HG03432 (cell line): ENCODE data around the gene TAGLN.
"Not testable (repeated sequence)": the region's sequence is repeated elsewhere in the genome, so short reads cannot be mapped to it uniquely, and the experiment has no call there.

Experiments used
- ATAC-seq: cut with Tn5 transposase; IDR thresholded peaks from one replicate; pipeline ENCODE4 v1.9.1; 2021; ENCODE audit warnings: mild to moderate bottlenecking, moderate library complexity; ENCODE audit not compliant: unreplicated experiment

The TAGLN gene

GRCh38 chr11:117180661-117181585, 18.2 kb upstream of the TAGLN start:
- ATAC-seq: peak; percentile 37

- ATAC-seq: no peak
These were observed 17.3 kb upstream of the TAGLN start for GRCh38 chr11:117181586-117182550.

- ATAC-seq: no peak
These were observed 16.6 kb upstream of the TAGLN start for GRCh38 chr11:117182551-117182935.

- ATAC-seq: not testable (repeated sequence)
These were observed 16.0 kb upstream of the TAGLN start for GRCh38 chr11:117183178-117183577.

- ATAC-seq: no peak
These were observed 15.3 kb upstream of the TAGLN start for GRCh38 chr11:117183724-117184349.

- no peak for ATAC-seq
These were observed 13.3 kb upstream of the TAGLN start for GRCh38 chr11:117185736-117186430.

- ATAC-seq: no peak
These were observed 12.8 kb upstream of the TAGLN start for GRCh38 chr11:117186431-117186761.

- no peak for ATAC-seq
These were observed 12.2 kb upstream of the TAGLN start for GRCh38 chr11:117187007-117187406.

GRCh38 chr11:117187428-117187798, 11.8 kb upstream of the TAGLN start:
- no peak for ATAC-seq

GRCh38 chr11:117187799-117188481, 11.2 kb upstream of the TAGLN start:
- no peak for ATAC-seq

GRCh38 chr11:117188620-117189081, 10.5 kb upstream of the TAGLN start:
- ATAC-seq: no peak

GRCh38 chr11:117189191-117189940, 9.8 kb upstream of the TAGLN start:
- ATAC-seq: no peak

GRCh38 chr11:117189941-117190544, 9.1 kb upstream of the TAGLN start:
- no peak for ATAC-seq

- ATAC-seq: no peak
These were observed 7.3 kb upstream of the TAGLN start for GRCh38 chr11:117191680-117192400.

- no peak for ATAC-seq
These were observed 6.7 kb upstream of the TAGLN start for GRCh38 chr11:117192401-117192875.

GRCh38 chr11:117193130-117194020, 5.8 kb upstream of the TAGLN start:
- no peak for ATAC-seq

GRCh38 chr11:117194267-117194666, 4.9 kb upstream of the TAGLN start:
- ATAC-seq: no peak
